Measurements from ENCODE around the gene KRTAP9-7.

DNA sequence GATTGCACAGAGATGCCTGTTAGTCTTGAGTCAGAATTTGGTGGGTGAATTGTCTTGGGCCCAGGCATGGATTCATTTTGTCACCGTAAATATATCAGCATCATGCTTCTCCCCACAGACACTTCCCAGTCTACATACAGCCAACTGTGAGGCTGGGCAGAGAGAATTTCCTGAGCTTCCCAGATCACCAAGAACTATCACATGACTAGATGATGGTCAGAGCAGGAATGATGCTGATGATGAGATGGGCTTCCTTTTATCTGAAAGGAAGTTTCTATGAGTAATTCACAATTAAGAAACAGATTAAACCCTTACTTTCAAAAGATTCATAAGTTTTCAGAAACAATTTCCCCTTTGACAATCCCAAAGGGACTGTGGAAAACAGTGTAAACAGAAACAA lies 20.6 kb upstream of the KRTAP9-7 start:
- TF ChIP-seq POLR2AphosphoS5 (IDR thresholded peaks at IDR 0.05; ENCODE audit: low read depth, low read length) (no peak), SIN3A (IDR thresholded peaks at IDR 0.05; ENCODE audit: borderline replicate concordance, insufficient read depth, low read length) (no peak), TAF1 (IDR thresholded peaks at IDR 0.05; ENCODE audit: borderline replicate concordance, insufficient read depth, low read length) (no peak)
- TF ChIP-seq, protein P1, sequence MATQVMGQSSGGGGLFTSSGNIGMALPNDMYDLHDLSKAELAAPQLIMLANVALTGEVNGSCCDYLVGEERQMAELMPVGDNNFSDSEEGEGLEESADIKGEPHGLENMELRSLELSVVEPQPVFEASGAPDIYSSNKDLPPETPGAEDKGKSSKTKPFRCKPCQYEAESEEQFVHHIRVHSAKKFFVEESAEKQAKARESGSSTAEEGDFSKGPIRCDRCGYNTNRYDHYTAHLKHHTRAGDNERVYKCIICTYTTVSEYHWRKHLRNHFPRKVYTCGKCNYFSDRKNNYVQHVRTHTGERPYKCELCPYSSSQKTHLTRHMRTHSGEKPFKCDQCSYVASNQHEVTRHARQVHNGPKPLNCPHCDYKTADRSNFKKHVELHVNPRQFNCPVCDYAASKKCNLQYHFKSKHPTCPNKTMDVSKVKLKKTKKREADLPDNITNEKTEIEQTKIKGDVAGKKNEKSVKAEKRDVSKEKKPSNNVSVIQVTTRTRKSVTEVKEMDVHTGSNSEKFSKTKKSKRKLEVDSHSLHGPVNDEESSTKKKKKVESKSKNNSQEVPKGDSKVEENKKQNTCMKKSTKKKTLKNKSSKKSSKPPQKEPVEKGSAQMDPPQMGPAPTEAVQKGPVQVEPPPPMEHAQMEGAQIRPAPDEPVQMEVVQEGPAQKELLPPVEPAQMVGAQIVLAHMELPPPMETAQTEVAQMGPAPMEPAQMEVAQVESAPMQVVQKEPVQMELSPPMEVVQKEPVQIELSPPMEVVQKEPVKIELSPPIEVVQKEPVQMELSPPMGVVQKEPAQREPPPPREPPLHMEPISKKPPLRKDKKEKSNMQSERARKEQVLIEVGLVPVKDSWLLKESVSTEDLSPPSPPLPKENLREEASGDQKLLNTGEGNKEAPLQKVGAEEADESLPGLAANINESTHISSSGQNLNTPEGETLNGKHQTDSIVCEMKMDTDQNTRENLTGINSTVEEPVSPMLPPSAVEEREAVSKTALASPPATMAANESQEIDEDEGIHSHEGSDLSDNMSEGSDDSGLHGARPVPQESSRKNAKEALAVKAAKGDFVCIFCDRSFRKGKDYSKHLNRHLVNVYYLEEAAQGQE (IDR thresholded peaks at IDR 0.05; ENCODE audit: insufficient read depth in 1 of 2, low read depth in 2 of 2, low read length in 2 of 2) = no peak
